ENCODE measurements around the gene SLC35C1.

GRCh38 chr11:45818961-45819605 lies 14.1 kb downstream of the SLC35C1 start:
- no peak for TF ChIP-seq ARNT (IDR thresholded peaks at IDR 0.05)
- no peak for TF ChIP-seq FOXM1 (IDR thresholded peaks at IDR 0.05; ENCODE audit: borderline replicate concordance)
- no peak for TF ChIP-seq BHLHE40 (IDR thresholded peaks at IDR 0.05; ENCODE audit: borderline replicate concordance)
- no peak for TF ChIP-seq FOXA1 (IDR thresholded peaks at IDR 0.05)
- TF ChIP-seq TARDBP (IDR thresholded peaks at IDR 0.05) = no peak
- no peak for TF ChIP-seq HDGF (IDR thresholded peaks at IDR 0.05; ENCODE audit: borderline replicate concordance)
- TF ChIP-seq ELF4 (IDR thresholded peaks at IDR 0.05) = no peak
- TF ChIP-seq SP1 (IDR thresholded peaks at IDR 0.05) = no peak
- TF ChIP-seq L3MBTL2 (conservative IDR thresholded peaks at IDR 0.05) = no peak

Measured in HEK293T (cell line).